Stimulated activated CD8-positive, alpha-beta memory T cell treated with anti-CD3 and anti-CD28 coated beads, Interleukin-7, amount 100 ng/mL, for 24 hours (primary cell): Measurements from ENCODE around the gene ITIH3.

Experiments used
- DNase-seq: peaks from one replicate; pipeline ENCODE4 v3.0.0-alpha.2; 2020; ENCODE audit warnings: low read depth

ITIH3 gene

GRCh38 chr3:52793702-52794611, 639 bp upstream of the ITIH3 start:
- no peak for DNase-seq

- DNase-seq = no peak
Measured at GRCh38 chr3:52795298-52795900, 803 bp downstream of the ITIH3 start.

GRCh38 chr3:52796411-52796810, 1.8 kb downstream of the ITIH3 start:
- no peak for DNase-seq

- no peak for DNase-seq
Measured at GRCh38 chr3:52798376-52798977, 3.9 kb downstream of the ITIH3 start.

- DNase-seq = no peak
Measured at GRCh38 chr3:52798978-52799476, 4.4 kb downstream of the ITIH3 start.

GRCh38 chr3:52800079-52800478, 5.5 kb downstream of the ITIH3 start:
- DNase-seq = no peak

GRCh38 chr3:52801839-52802238, 7.2 kb downstream of the ITIH3 start:
- no peak for DNase-seq

GRCh38 chr3:52805270-52806039, 10.9 kb downstream of the ITIH3 start:
- DNase-seq = no peak

- no peak for DNase-seq
Measured at GRCh38 chr3:52809149-52809548, 14.6 kb downstream of the ITIH3 start.

- DNase-seq = no peak
Measured at GRCh38 chr3:52809662-52810377, 15.2 kb downstream of the ITIH3 start.

GRCh38 chr3:52810923-52811322, 16.3 kb downstream of the ITIH3 start:
- no peak for DNase-seq

GRCh38 chr3:52811452-52812011, 16.9 kb downstream of the ITIH3 start:
- DNase-seq = no peak

- DNase-seq = no peak
Measured at GRCh38 chr3:52813810-52814209, 19.2 kb downstream of the ITIH3 start.

GRCh38 chr3:52816199-52816598, 21.6 kb downstream of the ITIH3 start:
- DNase-seq = no peak

GRCh38 chr3:52816654-52817053, 22.1 kb downstream of the ITIH3 start:
- no peak for DNase-seq

- DNase-seq = no peak
Measured at GRCh38 chr3:52817221-52817620, 22.6 kb downstream of the ITIH3 start.

- no peak for DNase-seq
Measured at GRCh38 chr3:52817860-52818259, 23.3 kb downstream of the ITIH3 start.

- DNase-seq = no peak
Measured at GRCh38 chr3:52819936-52820335, 25.3 kb downstream of the ITIH3 start.

GRCh38 chr3:52820736-52821135, 26.1 kb downstream of the ITIH3 start:
- DNase-seq = no peak

- no peak for DNase-seq
Measured at GRCh38 chr3:52822363-52822762, 27.8 kb downstream of the ITIH3 start.

- DNase-seq = no peak
Measured at GRCh38 chr3:52824037-52824436, 29.4 kb downstream of the ITIH3 start.
